ENCODE data around the gene NUDT16L1.
A peak's percentile ranks its signal among the peaks of the same experiment; 100 is the strongest.

NUDT16L1 gene

GRCh38 chr16:4694642-4695451 lies 1.5 kb downstream of the NUDT16L1 start:
- no peak for DNase-seq (ENCODE audit: low spot score)

- DNase-seq (ENCODE audit: low spot score), result no peak
These were observed 2.3 kb downstream of the NUDT16L1 start for GRCh38 chr16:4695473-4696171.

- DNase-seq (ENCODE audit: low spot score), result no peak
These were observed 3.0 kb downstream of the NUDT16L1 start for GRCh38 chr16:4696172-4696904.

DNA sequence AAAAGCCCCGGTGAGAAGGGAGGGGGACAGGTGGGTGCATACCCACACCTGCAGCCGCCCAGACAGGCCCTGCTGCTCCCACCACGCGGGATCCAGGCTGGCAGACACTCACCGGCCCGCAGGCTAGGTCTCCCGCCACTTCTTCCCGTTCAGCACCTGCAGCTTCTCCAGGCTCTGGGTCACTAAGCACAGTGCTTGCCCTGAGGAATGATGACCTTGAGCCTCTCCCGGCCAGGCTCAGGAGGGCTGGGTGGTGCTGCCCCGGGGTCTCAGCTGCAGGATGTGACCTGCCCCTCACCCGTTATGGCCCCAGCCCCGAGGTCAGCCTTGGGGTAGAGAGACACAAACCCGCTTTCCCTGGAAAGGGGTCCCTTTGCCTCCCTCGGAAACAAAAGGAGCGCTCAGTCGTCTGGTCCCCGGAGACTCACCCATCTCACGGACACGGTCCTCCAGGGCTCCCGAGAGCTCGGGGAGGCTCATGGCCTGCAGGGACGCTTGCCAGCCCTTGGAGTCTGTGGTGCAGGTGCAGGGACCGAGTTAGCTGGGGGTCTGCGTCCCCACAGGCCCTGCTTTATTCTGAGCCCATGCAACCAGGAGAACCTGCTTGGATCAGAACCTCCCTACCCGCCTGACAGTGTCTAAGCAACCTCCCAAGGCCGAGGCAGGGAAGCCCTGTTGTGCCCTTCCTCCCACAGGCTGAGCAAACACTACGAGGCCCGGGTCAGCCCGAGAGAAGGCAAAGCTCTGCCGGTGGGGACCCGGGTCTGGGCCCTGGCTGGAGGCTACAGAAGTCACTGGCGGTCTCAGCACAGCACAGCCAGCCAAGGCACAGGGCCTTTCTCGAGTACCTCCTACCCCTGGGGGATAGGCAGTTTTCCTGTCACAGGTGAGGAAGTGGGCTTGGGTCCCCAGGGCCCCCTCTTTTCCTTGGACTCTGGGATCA lies 3.8 kb downstream of the NUDT16L1 start:
- DNase-seq (ENCODE audit: low spot score), result no peak

DNA sequence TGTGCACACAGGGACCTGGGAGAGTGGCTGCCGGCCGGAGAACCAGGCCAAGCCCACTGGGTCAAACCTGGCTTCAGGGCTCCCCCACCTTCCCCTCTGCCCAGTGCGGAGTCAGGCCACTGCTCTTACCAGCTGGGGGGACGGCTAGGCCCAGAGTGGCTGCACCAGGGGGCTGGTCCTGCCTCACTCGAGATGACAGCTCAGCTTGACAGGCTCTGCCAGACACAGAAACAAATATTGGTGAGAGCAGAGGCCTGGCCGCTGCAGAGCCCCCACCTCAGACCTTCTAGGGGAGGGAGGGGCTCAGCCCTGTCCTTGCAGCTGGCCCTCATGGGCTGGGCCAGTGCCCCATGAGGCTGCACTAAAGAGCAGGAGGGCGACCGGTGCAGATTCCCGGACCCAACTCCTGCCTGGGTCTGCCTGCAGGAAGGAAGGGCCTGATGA lies 4.5 kb downstream of the NUDT16L1 start:
- DNase-seq (ENCODE audit: low spot score), result no peak

- DNase-seq (ENCODE audit: low spot score), result no peak
These were observed 5.1 kb downstream of the NUDT16L1 start for GRCh38 chr16:4698321-4699045.

DNA sequence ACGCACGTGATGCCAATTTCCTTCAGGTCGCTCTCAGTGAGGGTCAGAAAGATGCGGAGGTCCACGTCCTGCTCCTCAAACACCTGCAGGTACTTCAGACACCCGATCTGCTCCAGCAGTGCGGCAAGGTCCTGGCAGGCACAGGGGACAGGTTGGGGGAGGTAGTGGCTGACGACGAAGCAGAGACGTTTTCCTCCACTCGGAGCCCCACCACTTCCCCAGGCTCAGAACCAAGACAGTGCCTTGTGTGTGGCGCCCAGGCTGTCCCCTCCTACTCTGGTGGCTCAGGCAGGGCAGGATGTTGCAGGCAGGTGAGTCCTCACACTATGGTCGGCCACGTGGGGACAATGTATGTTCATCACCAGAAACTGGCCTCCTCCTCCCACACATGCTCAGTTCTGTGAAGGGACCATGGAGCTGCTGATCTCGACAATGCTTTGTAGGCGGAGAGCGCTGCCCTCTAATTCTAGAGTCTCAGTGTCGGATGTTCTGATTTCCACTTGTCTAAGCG lies 5.7 kb downstream of the NUDT16L1 start:
- no peak for DNase-seq (ENCODE audit: low spot score)

DNA sequence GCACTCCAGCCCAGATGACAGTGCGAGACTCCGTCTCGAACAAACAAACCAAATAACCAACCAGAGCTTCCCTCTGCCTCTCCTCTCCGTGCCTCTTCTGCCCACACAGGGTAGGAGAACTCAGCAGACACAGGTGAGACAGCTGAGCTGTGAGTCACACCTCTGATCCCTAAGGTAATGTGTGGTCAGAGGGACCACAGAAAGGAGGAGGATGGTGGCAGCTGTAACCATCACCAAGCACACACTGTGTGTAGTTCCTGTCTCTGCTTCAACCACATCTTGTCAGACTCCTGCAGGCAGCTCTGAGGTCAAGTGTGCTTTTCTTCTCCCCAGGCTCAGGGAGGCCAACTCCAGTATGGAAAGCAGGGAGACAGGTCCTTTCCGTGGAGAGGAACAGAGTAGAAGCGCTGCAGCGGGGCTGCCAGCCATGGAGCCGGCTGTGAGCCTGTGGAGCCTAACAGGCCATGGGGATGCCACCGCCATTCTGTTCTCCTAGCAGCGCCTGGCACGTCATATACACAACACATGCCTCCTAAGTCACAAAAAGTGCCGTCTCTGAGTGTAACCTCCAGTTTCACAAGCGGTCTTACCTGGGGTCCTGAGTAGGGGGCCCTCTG lies 7.1 kb downstream of the NUDT16L1 start:
- DNase-seq (ENCODE audit: low spot score), result peak; percentile 52

GRCh38 chr16:4700997-4701743 lies 7.8 kb downstream of the NUDT16L1 start:
- DNase-seq (ENCODE audit: low spot score), result no peak

GRCh38 chr16:4701791-4702465 lies 8.6 kb downstream of the NUDT16L1 start:
- no peak for DNase-seq (ENCODE audit: low spot score)

GRCh38 chr16:4702466-4702808 lies 9.1 kb downstream of the NUDT16L1 start:
- no peak for DNase-seq (ENCODE audit: low spot score)

- no peak for DNase-seq (ENCODE audit: low spot score)
These were observed 10.5 kb downstream of the NUDT16L1 start for GRCh38 chr16:4703906-4704305.

- DNase-seq (ENCODE audit: low spot score), result no peak
These were observed 11.1 kb downstream of the NUDT16L1 start for GRCh38 chr16:4704491-4704890.

DNA sequence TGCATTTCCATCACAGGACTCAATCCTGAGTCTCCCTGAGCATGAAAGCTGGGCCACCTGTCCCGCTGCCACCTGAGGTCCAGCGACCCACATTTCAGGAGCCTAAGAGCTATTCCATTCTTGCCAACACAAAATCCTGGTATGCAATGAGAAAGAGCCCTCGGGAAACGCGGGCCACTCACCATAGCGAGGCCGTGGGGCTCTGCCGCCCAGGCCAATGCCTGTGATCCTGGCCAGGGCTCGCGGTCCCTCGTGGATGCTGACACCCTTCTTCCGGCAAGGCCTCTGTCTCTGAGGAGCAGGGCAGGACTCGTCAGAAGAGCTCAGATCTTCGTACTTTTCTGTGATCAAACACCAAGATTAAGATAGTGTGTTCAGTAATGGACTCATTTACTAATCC lies 11.6 kb downstream of the NUDT16L1 start:
- DNase-seq (ENCODE audit: low spot score), result no peak

- DNase-seq (ENCODE audit: low spot score), result no peak
These were observed 13.5 kb downstream of the NUDT16L1 start for GRCh38 chr16:4706871-4707270.

DNA sequence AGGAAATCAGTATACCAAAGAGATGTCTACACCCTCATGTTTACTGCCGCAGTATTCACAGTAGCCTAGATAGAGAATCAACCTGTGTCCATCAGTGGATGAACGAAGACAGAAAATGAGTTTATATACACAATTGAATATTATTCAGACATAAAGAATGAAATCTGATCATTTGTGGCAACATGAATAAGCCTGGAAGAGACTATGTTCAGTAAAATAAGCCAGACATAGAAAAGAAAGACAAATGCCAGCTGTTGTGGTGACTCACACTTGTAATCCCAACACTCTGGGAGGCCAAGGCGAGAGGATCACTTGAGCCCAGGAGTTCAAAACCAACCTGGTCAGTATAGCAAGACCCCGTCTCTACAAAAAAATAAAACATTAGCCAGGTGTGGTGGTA lies 16.1 kb downstream of the NUDT16L1 start:
- DNase-seq (ENCODE audit: low spot score), result no peak

DNA sequence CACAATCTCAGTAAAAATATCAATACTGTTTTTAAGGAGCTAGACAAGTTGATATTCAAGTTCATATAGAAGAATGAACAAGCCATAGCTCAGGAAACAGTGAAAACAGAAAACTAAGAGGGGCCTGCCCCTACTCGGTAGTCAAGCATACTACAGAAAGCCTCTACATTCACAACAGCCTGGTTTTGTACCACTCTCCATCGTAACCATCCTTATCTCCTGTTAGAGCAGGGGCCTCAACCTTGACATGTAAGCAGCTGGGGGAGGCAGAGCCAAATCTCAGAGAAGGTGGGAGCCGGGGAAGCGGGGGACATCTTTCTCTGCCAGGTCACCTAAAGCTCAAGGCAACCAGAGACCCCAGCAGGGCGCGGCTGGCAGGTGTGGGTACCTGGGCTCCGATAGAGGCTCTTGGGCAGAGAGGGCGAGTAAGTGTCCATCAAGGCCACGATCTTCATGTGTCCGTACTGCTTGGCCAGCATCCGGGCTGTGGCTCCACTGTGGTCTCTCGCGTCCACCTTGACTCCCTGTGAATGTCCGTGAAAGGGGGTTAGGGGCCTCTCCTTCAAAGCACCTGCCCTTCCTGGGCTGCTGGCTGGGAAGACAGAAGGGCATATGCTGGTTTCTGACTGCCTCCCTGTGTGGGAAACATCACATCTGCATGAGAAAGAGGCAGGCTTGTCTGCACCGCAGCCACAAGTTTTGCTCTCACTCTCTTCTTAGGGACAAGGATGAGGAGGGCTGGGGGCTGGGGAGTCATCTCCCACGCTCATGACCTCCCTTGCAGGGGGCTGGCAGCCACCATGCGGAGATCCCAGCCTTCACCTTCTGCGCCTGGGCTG lies 20.5 kb downstream of the NUDT16L1 start:
- DNase-seq (ENCODE audit: low spot score), result no peak

- no peak for DNase-seq (ENCODE audit: low spot score)
These were observed 21.6 kb downstream of the NUDT16L1 start for GRCh38 chr16:4714996-4715395.

Measured in CD4-positive, alpha-beta T cell treated with Interleukin-15 for 4 hours (primary cell).